NT2/D1 (cell line): ENCODE measurements around the gene PTGIR.

Experiments used
- YY1 ChIP-seq: IDR thresholded peaks from 2 replicates; pipeline ENCODE4 v1.6.1; 2011; ENCODE audit not compliant: insufficient read length, insufficient read depth
- ZNF274 ChIP-seq: IDR thresholded peaks from 2 replicates; pipeline ENCODE4 v1.6.1; 2011; ENCODE audit warnings: mild to moderate bottlenecking, low read depth, low read length

DNA sequence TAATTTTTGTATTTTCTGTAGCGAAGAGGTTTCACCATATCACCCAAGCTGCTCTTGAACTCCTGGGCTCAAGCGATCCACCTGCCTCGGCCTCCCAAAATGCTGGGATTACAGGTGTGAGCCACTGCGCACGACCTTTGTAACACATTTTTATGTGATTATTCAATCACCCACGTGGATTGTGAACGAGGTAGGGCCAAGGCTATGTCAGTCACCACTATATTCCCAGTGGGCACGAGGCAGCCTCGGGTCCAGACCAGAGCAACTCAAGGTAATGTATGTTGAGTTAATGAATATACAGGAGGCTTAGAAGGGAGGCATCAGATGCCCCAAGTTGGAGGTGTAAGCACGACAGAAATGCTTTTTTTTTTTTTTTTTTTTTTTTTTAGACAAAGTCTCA is 8.9 kb downstream of the PTGIR start:
- TF ChIP-seq ZNF274 (no peak), YY1 (no peak)
